GM12875 (cell line): ENCODE measurements around the gene EDIL3.
A peak's percentile ranks its signal among the peaks of the same experiment; 100 is the strongest.

Source experiments
- H3K4me3 ChIP-seq: one replicate; pipeline ENCODE4 v1.5.1; 2011; ENCODE audit warnings: low read depth, low read length, control low read depth
- TF ChIP-seq, protein P1 (sequence below): IDR thresholded peaks from 2 replicates; pipeline ENCODE4 v1.5.1; 2011; ENCODE audit warnings: low read depth, mild to moderate bottlenecking, control low read depth, inconsistent platforms, low read length, moderate library complexity, borderline replicate concordance; ENCODE audit not compliant: insufficient read depth

The EDIL3 gene

DNA sequence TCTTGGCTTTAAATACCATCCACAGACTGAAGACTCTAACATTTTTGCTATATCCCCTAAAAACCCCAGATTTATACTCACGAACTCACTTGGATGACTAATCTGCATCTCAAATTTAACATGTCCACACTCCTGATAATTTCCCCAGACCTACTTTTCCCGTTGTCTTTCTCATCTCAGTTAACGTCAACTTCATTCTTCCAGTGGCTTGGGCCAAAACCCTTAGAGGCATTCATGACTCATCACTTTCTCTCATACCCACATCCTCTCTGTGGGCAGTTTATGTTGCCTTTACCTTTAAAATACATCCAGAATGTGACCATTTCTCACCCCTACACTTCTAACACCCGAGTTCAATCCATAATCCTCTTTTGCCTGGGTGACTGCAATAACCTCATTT is 96.7 kb downstream of the EDIL3 start:
- H3K4me3 ChIP-seq = no peak overlapping the region
- TF ChIP-seq, protein P1, sequence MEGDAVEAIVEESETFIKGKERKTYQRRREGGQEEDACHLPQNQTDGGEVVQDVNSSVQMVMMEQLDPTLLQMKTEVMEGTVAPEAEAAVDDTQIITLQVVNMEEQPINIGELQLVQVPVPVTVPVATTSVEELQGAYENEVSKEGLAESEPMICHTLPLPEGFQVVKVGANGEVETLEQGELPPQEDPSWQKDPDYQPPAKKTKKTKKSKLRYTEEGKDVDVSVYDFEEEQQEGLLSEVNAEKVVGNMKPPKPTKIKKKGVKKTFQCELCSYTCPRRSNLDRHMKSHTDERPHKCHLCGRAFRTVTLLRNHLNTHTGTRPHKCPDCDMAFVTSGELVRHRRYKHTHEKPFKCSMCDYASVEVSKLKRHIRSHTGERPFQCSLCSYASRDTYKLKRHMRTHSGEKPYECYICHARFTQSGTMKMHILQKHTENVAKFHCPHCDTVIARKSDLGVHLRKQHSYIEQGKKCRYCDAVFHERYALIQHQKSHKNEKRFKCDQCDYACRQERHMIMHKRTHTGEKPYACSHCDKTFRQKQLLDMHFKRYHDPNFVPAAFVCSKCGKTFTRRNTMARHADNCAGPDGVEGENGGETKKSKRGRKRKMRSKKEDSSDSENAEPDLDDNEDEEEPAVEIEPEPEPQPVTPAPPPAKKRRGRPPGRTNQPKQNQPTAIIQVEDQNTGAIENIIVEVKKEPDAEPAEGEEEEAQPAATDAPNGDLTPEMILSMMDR = no peak

DNA sequence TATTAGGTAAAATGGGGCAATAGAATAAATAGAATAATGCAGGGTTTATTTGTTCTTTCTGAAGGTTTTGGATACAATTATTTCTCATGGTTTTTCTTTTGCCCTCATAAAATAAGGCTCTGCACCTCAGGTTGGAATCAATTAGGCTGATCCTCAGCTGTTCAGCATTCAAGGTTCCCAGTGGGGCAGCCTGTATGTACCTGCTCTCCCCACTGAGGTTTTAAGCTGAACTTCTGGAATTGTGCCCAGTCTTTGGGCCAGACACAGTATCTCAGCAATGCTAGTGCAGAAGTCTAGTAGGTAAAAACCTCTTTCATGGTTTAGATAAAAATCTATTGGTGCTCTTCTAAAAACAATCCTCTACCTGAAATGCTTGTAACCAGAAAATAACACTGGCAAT is 98.0 kb downstream of the EDIL3 start:
- TF ChIP-seq, protein P1 = no peak
- H3K4me3 ChIP-seq = no peak overlapping the region

DNA sequence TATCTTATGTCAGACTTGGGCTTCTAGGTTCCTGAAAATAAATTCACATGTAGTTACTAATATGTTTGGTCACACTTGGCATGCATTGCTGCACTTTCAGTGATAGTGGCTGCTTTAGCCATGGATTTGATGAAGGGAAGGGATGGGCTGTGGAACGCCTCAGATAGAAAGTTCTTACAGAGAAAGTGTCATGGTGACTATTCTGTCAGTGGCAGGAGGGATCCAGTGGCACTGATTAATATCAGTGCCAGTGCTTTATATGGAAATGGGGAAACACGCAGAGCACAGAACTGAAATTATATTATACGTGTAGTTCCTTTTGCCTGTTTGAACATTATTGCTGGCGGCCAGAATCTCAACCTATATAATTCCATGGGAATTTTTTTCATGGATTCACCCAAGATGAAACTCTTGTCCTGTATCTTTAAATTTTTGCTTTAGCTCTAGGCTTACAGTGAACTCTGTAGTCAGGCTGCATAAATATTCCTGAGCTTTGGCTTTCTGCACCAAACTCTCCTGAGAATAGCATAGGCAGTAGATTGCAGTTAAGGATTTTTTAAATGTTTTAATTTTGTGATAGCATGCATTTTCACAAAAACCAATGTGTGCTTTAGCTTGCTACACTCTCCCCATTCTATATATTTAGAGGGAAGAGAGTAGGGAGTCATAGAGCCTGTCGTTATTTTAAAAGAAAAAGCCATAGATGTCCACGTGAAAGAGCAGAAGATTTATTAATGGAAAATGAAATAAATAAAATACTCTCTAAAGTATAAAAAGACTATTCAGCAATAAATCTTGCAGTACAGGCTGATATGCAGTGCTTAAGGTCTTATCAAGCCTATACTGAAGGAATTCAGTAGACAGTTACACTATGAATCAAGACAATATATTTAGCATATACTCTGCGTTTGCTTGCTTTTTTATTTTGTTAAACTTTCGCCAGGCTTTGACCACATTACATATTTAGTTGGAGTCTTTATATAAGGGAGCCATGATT is 98.7 kb downstream of the EDIL3 start:
- TF ChIP-seq, protein P1 = no peak
- no peak overlapping the region for H3K4me3 ChIP-seq

DNA sequence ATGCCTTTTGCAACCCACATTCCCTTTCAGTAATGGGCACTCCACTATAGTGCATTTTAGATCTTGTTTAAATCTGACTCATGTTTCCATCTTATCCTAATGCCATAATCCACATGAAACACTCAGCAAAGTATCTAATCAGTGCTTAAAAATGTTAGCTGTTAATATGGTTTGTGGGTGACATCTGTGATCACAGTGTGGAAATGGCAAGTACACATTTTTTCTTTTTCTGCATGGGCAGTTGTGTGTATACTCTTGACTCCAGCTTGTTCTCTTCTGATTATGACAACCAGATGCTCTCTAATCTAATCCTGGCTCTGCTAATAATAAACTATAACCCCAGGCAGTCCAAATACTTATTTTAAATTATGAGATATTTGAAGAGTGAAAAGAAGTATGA is 103.3 kb downstream of the EDIL3 start:
- TF ChIP-seq, protein P1 = no peak
- H3K4me3 ChIP-seq = no peak overlapping the region

DNA sequence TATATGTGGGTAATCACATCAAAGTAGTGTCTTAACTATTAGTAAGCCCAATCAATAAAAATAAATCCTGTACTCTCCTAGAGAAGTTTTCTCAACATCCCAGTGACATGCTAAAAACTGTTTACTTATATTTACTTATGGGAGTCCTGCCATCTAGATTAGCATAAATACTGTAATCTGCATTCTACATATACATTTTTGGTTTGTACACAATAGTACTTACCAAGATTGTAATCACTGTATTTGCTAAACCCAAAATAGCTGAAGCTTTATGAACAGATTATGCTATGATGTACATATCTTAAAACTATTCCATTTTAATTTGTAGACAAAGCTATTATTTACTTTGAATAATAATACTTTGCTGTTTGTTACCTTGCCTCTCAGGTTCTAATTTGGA is 105.4 kb downstream of the EDIL3 start:
- TF ChIP-seq, protein P1 = no peak
- H3K4me3 ChIP-seq = no peak overlapping the region

DNA sequence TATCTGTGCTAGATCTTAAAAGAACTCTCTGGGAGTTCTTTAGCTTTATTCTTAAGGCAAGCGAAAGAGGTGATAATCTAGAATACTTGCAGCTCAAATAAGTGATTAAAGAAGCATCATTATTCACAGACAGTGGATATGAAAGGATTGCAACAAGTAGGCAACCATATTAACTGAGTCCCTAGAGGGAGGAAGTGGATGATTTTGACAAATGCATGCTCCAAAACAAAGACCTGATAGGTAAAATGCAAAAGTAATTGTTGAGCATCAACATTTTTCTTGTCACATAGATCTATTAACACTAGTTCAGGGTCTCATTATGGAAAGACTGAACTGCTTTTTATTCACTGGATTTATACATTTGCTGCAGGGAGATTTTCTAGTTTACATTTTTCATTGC is 109.1 kb downstream of the EDIL3 start:
- TF ChIP-seq, protein P1 = no peak
- no peak overlapping the region for H3K4me3 ChIP-seq

DNA sequence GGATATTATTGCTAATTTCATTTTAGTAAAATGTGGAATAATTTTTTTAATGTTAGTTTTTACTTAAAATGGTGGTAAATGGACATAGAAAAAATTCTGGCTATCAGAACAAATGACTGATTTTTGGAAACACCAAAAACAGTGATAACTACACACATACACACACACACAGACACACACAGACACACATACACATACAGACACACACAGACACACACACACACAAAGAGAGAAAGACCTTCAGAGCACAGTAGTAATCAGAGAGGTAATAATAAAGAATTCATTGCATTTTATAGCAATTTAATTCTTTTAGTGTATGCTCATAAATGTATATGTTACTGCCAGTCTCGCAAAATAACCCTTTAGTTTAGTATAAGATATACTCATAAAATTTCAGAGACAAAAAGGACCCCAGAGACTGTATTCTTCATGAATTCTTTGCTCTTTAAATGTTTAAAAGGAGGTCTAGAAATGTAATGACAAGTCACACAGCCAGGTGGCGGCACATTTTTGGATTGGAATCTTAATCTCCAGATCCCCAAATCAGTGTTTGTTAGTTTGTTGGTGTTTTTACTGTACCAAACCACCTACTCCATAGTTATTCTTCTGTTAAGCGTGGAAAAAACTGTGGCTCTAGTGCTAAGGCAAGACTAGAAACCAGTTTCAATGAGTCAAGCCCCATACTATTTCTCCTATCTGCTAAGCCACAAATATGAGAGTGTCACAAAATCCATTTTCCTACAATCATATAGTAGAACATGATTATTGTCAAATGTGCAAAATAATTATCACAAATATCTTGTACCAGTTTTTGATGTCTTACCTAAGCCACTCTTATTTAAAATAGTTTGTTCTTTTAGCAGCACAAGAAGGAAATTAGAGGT is 109.9 kb downstream of the EDIL3 start:
- H3K4me3 ChIP-seq = no peak overlapping the region
- TF ChIP-seq, protein P1 = peak; percentile 46; the same call in 1 of the 2 replicates
